GM19397 (cell line): ENCODE results near the gene MLLT1.
"Not testable (repeated sequence)": the region's sequence is repeated elsewhere in the genome, so short reads cannot be mapped to it uniquely, and the experiment has no call there.

Experiments used
- ATAC-seq: cut with Tn5 transposase; IDR thresholded peaks from one replicate; pipeline ENCODE4 v1.9.1; 2021; ENCODE audit warnings: mild to moderate bottlenecking, moderate library complexity; ENCODE audit not compliant: unreplicated experiment

The MLLT1 gene, protein sequence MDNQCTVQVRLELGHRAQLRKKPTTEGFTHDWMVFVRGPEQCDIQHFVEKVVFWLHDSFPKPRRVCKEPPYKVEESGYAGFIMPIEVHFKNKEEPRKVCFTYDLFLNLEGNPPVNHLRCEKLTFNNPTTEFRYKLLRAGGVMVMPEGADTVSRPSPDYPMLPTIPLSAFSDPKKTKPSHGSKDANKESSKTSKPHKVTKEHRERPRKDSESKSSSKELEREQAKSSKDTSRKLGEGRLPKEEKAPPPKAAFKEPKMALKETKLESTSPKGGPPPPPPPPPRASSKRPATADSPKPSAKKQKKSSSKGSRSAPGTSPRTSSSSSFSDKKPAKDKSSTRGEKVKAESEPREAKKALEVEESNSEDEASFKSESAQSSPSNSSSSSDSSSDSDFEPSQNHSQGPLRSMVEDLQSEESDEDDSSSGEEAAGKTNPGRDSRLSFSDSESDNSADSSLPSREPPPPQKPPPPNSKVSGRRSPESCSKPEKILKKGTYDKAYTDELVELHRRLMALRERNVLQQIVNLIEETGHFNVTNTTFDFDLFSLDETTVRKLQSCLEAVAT

DNA sequence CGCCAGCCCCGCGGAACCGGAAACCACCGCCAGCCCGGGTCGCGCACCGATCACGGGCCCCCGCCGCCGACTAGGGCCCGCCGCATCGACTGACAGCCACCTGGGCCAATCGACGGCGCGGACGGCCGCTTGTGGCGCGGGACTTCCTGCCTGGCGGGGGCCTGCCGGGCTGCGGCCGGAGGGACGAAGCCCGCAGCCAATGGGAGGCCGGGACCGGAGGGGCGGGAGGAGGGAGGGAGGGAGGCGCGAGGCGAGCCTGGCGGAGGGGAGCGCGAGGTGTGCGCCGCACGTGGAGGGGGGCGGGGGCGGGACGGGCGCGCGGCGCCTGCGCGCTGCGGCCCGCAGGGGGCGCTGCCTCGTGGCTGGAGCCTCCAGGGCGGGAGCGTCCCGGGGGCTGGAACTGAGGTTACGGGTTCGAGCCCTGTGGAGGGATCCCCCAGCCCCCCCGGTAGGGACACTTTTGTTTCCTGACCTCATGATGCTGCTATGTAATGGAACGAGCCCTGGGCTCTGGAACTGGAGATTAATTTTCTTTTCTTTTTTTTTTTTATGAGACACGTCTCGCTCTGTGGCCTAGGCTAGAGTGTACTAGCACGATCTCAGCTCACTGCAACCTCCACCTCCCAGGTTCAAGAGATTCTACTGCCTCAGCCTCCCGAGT lies at the start of gene MLLT1:
MLLT1 (minus strand) TSS at position 45 of the 661 bp plus-strand sequence. CDS start 191 bp downstream, outside the sequence.
- peak; percentile 94 for ATAC-seq

GRCh38 chr19:6326815-6327214 lies 47.0 kb upstream of the MLLT1 start:
- no peak for ATAC-seq

DNA sequence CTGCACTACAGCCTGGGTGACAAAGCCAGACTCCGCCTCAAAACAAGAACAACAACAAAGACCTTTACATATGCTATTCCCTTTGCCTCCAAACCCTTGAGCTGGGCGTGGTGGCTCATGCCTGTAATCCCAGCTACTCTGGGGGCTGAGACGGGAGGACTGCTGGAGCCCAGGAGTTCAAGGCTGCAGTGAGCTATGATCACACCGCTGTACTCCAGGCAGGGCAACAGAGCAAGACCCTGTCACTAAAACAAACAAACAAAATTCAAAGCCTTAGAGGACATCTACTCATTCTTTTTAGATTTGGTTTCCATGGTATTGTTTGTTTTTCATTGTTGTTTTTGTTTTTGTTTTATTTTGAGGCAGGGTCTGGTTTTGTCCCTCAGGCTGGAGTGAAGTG lies 45.8 kb upstream of the MLLT1 start:
- no peak for ATAC-seq

DNA sequence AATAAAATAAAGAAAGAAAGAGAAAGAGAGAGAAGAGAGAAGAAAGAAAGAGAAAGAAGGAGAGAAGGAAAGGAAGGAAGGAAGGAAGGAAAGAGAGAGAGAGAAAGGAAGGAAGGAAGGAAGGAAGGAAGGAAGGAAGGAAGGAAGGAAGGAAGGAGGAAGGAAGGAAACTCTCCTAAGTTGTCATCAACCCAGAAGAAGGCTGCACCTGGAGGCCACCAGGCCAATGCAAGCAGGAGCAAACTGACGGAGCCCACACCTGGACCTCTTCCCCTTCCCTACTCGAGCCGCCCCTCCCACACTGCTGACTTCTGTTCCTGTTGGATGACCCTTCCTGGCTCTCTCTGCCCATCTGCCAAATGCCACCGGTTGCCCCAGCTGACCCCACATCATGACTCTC lies 45.0 kb upstream of the MLLT1 start:
- ATAC-seq = no peak

GRCh38 chr19:6322284-6322683 lies 42.5 kb upstream of the MLLT1 start:
- ATAC-seq = no peak

GRCh38 chr19:6319376-6319775 lies 39.6 kb upstream of the MLLT1 start:
- ATAC-seq = no peak

DNA sequence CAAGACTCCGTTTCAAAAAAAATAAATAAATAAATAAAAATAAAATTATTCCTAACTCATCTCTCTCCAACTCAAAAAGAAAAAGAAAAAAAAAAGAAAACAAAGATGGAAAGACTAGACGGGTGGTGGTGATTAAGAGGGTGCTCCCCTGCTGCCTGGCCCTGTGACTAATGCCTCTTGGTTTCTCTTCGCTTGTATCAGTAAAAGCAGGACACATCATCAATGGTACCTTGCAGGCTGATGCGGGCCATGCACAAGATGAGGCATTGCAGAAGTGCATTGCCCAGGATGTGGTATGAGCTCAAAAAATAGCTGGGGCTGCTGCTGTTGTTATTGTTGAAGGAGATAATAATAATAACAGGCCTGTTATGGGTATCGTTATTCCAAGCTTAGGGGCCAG lies 39.0 kb upstream of the MLLT1 start:
- no peak for ATAC-seq

GRCh38 chr19:6315646-6316045 lies 35.9 kb upstream of the MLLT1 start:
- ATAC-seq = not testable (repeated sequence)

- no peak for ATAC-seq
These were observed 33.7 kb upstream of the MLLT1 start for GRCh38 chr19:6313398-6313969.

- ATAC-seq = no peak
These were observed 32.2 kb upstream of the MLLT1 start for GRCh38 chr19:6312018-6312417.

- no peak for ATAC-seq
These were observed 18.6 kb upstream of the MLLT1 start for GRCh38 chr19:6298413-6298812.

DNA sequence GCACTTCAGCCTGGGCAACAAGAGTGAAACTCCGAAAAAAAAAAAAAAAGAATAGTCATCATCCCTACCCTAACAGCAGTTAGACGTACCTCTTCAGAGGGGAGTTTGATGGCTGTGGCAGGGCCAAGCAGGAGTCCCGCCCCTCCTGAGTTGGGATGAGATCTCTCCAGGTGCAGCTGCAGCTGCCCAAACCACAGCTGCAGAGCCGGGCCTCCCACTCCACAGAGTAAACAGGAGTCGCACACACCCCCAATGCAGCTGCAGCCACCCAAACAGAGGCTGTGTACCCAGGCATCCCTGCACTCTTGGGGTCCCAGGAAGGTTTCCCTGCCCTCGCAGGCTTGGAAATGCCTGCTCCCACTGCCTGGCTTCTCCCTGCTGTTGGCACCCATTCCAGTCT lies 17.4 kb upstream of the MLLT1 start:
- ATAC-seq = no peak

- no peak for ATAC-seq
These were observed 12.2 kb upstream of the MLLT1 start for GRCh38 chr19:6292006-6292405.

DNA sequence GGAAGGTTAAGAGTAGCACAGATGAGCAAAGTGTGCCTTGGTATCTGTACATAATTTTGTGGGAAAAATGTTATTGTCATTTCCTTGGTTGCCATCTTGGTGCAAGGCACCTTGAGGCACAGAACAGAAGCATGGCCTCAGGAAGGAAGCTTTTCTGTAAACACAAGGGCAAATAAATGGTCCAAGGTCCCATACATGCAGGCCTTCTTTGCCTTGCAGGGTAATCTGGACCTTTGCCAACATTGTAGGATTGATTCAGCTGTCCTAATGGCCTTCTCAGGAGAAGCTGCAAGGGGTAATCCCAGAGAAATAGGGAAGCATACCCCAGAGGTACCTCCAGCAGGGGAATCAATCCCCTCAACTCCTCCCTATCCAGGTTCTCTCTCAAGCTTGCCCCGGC lies 9.0 kb upstream of the MLLT1 start:
- ATAC-seq = no peak

GRCh38 chr19:6287269-6287885 lies 7.6 kb upstream of the MLLT1 start:
- no peak for ATAC-seq

GRCh38 chr19:6286676-6287075 lies 6.9 kb upstream of the MLLT1 start:
- no peak for ATAC-seq

DNA sequence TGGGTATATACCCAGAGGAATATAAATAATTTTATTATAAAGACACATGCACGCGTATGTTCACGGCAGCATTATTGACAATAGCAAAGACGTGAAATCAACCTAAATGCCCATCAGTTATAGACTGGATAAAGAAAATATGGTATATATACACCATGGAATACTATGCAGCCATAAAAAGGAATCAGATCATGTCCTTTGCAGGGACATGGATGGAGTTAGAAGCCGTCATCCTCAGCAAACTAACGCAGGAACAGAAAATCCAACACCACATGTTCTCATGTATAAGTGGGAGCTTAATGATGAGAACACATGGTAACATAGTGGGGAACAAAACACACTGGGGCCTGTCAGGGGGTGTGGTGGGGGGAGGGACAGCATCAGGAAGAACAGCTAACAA lies 2.6 kb upstream of the MLLT1 start:
- ATAC-seq = not testable (repeated sequence)

GRCh38 chr19:6279620-6279930 lies 200 bp downstream of the MLLT1 start:
- peak; percentile 33 for ATAC-seq

DNA sequence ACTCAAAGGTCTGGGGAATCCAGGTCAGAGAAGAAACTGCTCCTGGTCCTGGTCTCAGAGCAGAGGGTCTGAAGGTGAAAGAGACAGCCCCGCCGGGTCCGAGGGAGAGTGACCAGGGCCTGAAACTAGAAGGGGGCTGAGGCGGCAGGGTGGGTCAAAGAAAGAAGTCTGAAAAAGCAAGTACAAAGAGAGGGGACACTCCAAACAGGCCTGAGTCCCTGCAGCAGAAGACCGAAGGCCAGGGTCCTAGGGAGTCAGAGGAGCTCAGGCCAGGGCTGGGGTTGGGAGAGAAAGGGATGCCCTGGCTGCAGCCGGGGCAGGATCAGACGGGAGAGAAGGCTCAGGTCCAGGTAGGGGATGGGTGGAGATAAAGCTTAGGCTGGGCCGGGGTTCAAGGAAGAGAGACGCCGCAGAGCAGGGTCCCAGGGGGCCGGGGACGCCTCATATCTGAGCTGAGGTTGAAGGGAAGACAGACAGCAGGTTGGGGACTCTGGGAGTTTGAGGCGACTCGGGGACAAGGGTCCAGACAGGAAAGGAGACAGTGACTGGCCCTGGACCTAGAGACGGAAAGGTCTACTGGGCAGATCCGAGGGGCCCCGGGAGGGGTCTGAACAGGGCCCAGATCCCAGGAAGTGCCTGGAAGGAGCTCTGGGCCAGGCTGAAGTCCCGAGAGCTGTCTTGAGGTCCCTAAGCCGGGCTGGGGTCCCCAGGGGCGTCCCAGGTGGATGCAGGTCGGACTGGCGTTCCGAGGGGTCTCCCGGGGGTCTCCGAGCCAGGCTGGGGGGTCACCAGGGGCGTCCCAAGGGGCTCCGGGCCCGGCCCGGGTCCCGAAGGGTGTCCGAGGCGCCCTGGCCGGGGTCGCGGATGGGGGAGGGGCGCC lies 795 bp downstream of the MLLT1 start:
- no peak for ATAC-seq

DNA sequence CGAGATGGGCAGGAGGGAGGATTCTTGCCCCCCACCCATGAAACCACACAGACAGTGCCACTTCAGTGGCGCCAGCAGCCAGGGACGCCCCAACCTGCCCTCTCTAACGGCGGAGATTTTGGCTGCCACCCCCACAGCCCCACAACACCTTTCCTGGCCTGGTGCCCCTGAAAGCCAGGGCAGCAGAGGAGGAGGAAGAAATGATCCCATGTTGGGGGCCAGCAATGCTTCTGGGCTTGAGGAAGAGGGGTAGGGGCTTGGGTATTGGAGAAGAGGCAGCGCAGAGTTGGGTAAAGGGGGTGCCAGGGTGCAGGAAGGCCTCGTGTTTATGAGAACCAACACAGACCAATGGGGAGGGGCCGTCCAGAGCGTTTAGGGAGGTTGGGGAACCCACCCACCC lies 1.7 kb downstream of the MLLT1 start:
- no peak for ATAC-seq

DNA sequence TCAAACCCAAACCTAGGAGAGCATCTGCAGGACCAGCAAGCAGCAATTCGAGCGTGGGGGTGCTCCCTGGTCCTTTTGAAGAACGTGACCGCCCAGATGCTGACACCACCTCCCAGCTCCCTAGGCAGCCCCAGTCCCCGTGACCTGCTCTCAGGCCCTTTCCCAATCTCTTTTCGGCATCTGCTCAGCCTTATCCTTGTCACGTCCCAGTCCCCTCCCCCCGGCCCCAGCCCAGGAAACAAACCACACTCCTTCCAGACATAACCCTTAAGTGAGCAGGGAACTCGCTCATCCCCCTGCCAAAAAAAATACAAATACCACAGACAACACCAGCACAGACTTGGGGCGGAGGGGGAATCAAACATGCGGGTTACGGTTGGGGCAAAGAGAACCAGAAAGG lies 3.3 kb downstream of the MLLT1 start:
- no peak for ATAC-seq
